HepG2 (cell line): ENCODE results near the gene NUP93. TPM values are rescaled to one million over a fixed set of nuclear protein-coding genes. Genes with fewer than 3 reads are reported as not detected.

ENCODE experiments used
- ATAC-seq: fragments of 200-7000 bp; cut with Tn5 transposase; 3 replicates; pipeline ENCODE4 v1.9.1; 2020; ENCODE audit warnings: mild to moderate bottlenecking, moderate library complexity
- BruUV-seq: library from RNA; stranded (reverse); fragments of 400-500 nt; replicated peaks from 2 replicates; lab custom pipeline; 2021; lab: Mats Ljungman, UMichigan
- CTCF ChIA-PET: fragments of 300-600 bp; formaldehyde crosslinking; extraction: SDS; loops from one replicate; lab custom pipeline; 2021; ENCODE audit warnings: low total read pairs, inconsistent platforms, low intra/inter-chr PET ratio; lab: Yijun Ruan, JAX
- POLR2A ChIA-PET: fragments of 350-600 bp; sonication (Branson Sonifier 250); formaldehyde crosslinking; loops from one replicate; lab custom pipeline; 2020; ENCODE audit warnings: antibody characterized with exemption, inconsistent platforms; lab: Yijun Ruan, JAX
- DNase-seq: peaks from one replicate; pipeline ENCODE4 v3.0.0-alpha.2; 2015; ENCODE audit warnings: low spot score
- FAIRE-seq: peaks from 3 replicates; lab custom pipeline; 2011; peaks lifted over from hg19 to GRCh38; lab: Jason Lieb, UNC
- H2AFZ ChIP-seq: one replicate; pipeline ENCODE4 v1.6.1; 2011; ENCODE audit warnings: low read length, inconsistent platforms
- H3K27ac ChIP-seq: fragments of 300-600 bp; 3 replicates; pipeline ENCODE4 v1.8.0; 2011; ENCODE audit warnings: mixed run types, mild to moderate bottlenecking, mixed read lengths, low read length, inconsistent platforms; ENCODE audit not compliant: insufficient read depth; ENCODE audit errors: extremely low read length
- H3K27me3 ChIP-seq, 2 experiments: fragments of 200-600 bp in 1 of 2; 2 replicates in 1 of 2; 3 replicates in 1 of 2; pipeline versions ENCODE4 v1.6.0 to v1.8.0; 2011; ENCODE audit warnings: low read length in 2 of 2, mild to moderate bottlenecking in 2 of 2, moderate library complexity in 2 of 2, inconsistent platforms in 1 of 2; ENCODE audit not compliant: insufficient read depth in 2 of 2, control insufficient read depth in 1 of 2
- H3K36me3 ChIP-seq, 2 experiments: fragments of 200-600 bp in 1 of 2; replicated peaks in 1 of 2; 2 replicates in 1 of 2; 3 replicates in 1 of 2; pipeline versions ENCODE4 v1.5.1 to v1.8.0; 2011; ENCODE audit warnings: low read length in 2 of 2, inconsistent platforms in 1 of 2; ENCODE audit not compliant: insufficient read depth in 2 of 2, control insufficient read depth in 1 of 2
- H3K4me1 ChIP-seq: 2 replicates; pipeline ENCODE4 v1.5.1; 2012; ENCODE audit warnings: low read length, inconsistent platforms; ENCODE audit not compliant: insufficient read depth
- H3K4me2 ChIP-seq: 2 replicates; pipeline ENCODE4 v1.6.0; 2011; ENCODE audit warnings: low read depth, low read length, inconsistent platforms
- H3K4me3 ChIP-seq, 3 experiments: fragments of 200-600 bp in 1 of 3; sonication (generic), shearing (Covaris generic) in 1 of 3; replicated peaks in 1 of 3; 2 replicates each; pipeline ENCODE4 v1.5.1; 2011 to 2016; ENCODE audit warnings: low read length in 3 of 3, inconsistent platforms in 2 of 3, low read depth in 2 of 3, mild to moderate bottlenecking in 2 of 3, control low read depth in 1 of 3, mixed read lengths in 1 of 3; ENCODE audit not compliant: insufficient read depth in 1 of 3
- H3K79me2 ChIP-seq: one replicate; pipeline ENCODE4 v1.6.1; 2011; ENCODE audit warnings: low read length, inconsistent platforms; ENCODE audit not compliant: insufficient read depth
- H3K9ac ChIP-seq: 2 replicates; pipeline ENCODE4 v1.6.0; 2011; ENCODE audit warnings: mild to moderate bottlenecking, low read depth, low read length, inconsistent platforms; ENCODE audit not compliant: insufficient read depth
- H3K9me3 ChIP-seq: 2 replicates; pipeline ENCODE4 v1.5.1; 2012; ENCODE audit warnings: mild to moderate bottlenecking, low read length
- H4K20me1 ChIP-seq: 2 replicates; pipeline ENCODE4 v1.6.0; 2011; ENCODE audit warnings: inconsistent platforms, mild to moderate bottlenecking, low read length, moderate library complexity; ENCODE audit not compliant: insufficient read depth
- AGO2 ChIP-seq: fragments of 200-400 bp; formaldehyde crosslinking; optimal IDR thresholded peaks from 2 replicates; pipeline ENCODE3; 2017; ENCODE audit warnings: mild to moderate bottlenecking, low read depth, low read length, moderate library complexity
- ATF4 ChIP-seq, 2 experiments: fragments of 450-650 bp in 1 of 2; sonication (generic) in 1 of 2; formaldehyde crosslinking; IDR thresholded peaks; 2 replicates each; pipeline versions ENCODE4 v1.5.0 to v1.8.0; 2020 to 2022; ENCODE audit warnings: mild to moderate bottlenecking in 1 of 2, missing genetic modification reagents in 1 of 2
- CTCF ChIP-seq: sonication (generic); formaldehyde crosslinking; IDR thresholded peaks from 2 replicates; pipeline ENCODE4 v1.5.0; 2020; ENCODE audit warnings: mild to moderate bottlenecking, missing genetic modification reagents, moderate library complexity
- KLF12 ChIP-seq: sonication (generic); formaldehyde crosslinking; IDR thresholded peaks from 2 replicates; pipeline ENCODE4 v1.4.0; 2020; ENCODE audit warnings: missing genetic modification reagents, borderline replicate concordance
- NR2F6 ChIP-seq, 2 experiments: IDR thresholded peaks; 2 replicates each; pipeline ENCODE4 v1.6.1; 2016; ENCODE audit warnings: antibody characterized with exemption in 1 of 2, mild to moderate bottlenecking in 1 of 2
- NRL ChIP-seq: sonication (generic); formaldehyde crosslinking; IDR thresholded peaks from 2 replicates; pipeline ENCODE4 v1.5.0; 2020; ENCODE audit warnings: missing genetic modification reagents, mild to moderate bottlenecking, moderate library complexity, borderline replicate concordance
- SETDB1 ChIP-seq: sonication (generic); formaldehyde crosslinking; IDR thresholded peaks from 2 replicates; pipeline ENCODE4 v1.5.1; 2020; ENCODE audit warnings: missing genetic modification reagents, mild to moderate bottlenecking, borderline replicate concordance
- STAG1 ChIP-seq: sonication (generic); formaldehyde crosslinking; IDR thresholded peaks from 2 replicates; pipeline ENCODE4 v1.4.0; 2020; ENCODE audit warnings: missing genetic modification reagents
- ZKSCAN5 ChIP-seq: sonication (generic); formaldehyde crosslinking; IDR thresholded peaks from 2 replicates; pipeline ENCODE4 v1.5.1; 2020; ENCODE audit warnings: mild to moderate bottlenecking, missing genetic modification reagents
- ZNF274 ChIP-seq: sonication (generic); formaldehyde crosslinking; IDR thresholded peaks from 2 replicates; pipeline ENCODE4 v1.5.1; 2020; ENCODE audit warnings: mild to moderate bottlenecking, missing genetic modification reagents
- ZNF512 ChIP-seq: sonication (generic); formaldehyde crosslinking; IDR thresholded peaks from 2 replicates; pipeline ENCODE4 v1.4.0; 2020; ENCODE audit warnings: mild to moderate bottlenecking, missing genetic modification reagents
- ZNF562 ChIP-seq: sonication (generic); formaldehyde crosslinking; IDR thresholded peaks from 2 replicates; pipeline ENCODE4 v1.8.0; 2022; ENCODE audit warnings: missing genetic modification reagents, borderline replicate concordance
- ZNF687 ChIP-seq: sonication (generic); formaldehyde crosslinking; IDR thresholded peaks from 2 replicates; pipeline ENCODE4 v1.5.1; 2020; ENCODE audit warnings: mild to moderate bottlenecking, missing genetic modification reagents, moderate library complexity
- ZSCAN21 ChIP-seq: sonication (generic); formaldehyde crosslinking; IDR thresholded peaks from 2 replicates; pipeline ENCODE4 v1.8.0; 2022; ENCODE audit warnings: mild to moderate bottlenecking, missing genetic modification reagents, moderate library complexity, borderline replicate concordance
- in situ Hi-C: cut with HindIII; loops from 2 replicates; pipeline ENCODE4 v1.10.0; 2017; ENCODE audit warnings: low pct_unique_long_range_greater_than_20kb; ENCODE audit not compliant: extremely low pct_ligation_motif_present
- intact Hi-C: fragments of 100-400 bp; cut with micrococcal nuclease; formaldehyde crosslinking; loops from one replicate; pipeline ENCODE4 v1.10.0; 2022; ENCODE audit not compliant: unreplicated experiment
- polyA plus RNA-seq, 8 experiments: library from polyadenylated mRNA; depleted of rRNA in 3 of 8; stranded (reverse) in 7 of 8; unstranded in 1 of 8; fragments of >200 nt; fragmentation: Illumina TruSeq in 4 of 8; extraction: Trizol in 4 of 8; gene quantifications; 2 replicates each; pipeline versions ENCODE4 v1.2.1 to v1.2.3, GENCODE V29; 2011 to 2016; ENCODE audit warnings: low read depth in 4 of 8, missing spikeins in 1 of 8, mixed read lengths in 1 of 8; ENCODE audit not compliant: insufficient read depth in 1 of 8
- total RNA-seq, 5 experiments: library from RNA; depleted of rRNA; stranded (reverse); fragments of >200 nt; fragmentation: Illumina TruSeq; extraction: Trizol; gene quantifications; 2 replicates each; pipeline ENCODE4 v1.2.3, GENCODE V29; 2016; ENCODE audit warnings: low read depth in 1 of 5

The NUP93 gene
- total and polyA plus RNA-seq, 2 of the 13 experiments (the other 11 are each of a cell fraction or from before 2014, with no cell fraction given) = 58.5 to 140 TPM

- Histone ChIP-seq H3K27ac (no peak overlapping the region), H3K27me3 (no peaks in the 10 kb centered on the region), H4K20me1 (no peaks in the 10 kb centered on the region), H3K4me3 (no peak overlapping the region), H3K4me1 (peaks cover 53% of the 10 kb centered on the region), H3K9me3 (no peaks in the 10 kb centered on the region), H3K79me2 (no peaks in the 10 kb centered on the region), H2AFZ (no peak overlapping the region), H3K9ac (no peak overlapping the region)
- in situ Hi-C loops (no loop called here), intact Hi-C loops (no loop called here)
- ATAC-seq (no peak; the same call in 2 of the 3 replicates), FAIRE-seq (no peak), DNase-seq (no peak)
- POLR2A ChIA-PET = interaction anchor here (1.2 kb wide), 1 partner anchor 27 kb away, joined by 5 read pairs; no protein-coding TSS in a partner anchor
- BruUV-seq = no TSS peak
- CTCF ChIA-PET = no interaction called here
- TF ChIP-seq SETDB1 (CRISPR knock-in tag) (no peak), ZSCAN21 (no peak), NRL (CRISPR knock-in tag) (no peak), ATF4 (CRISPR knock-in tag; IDR thresholded peaks at IDR 0.05) (no peak), ZNF687 (peak; percentile 11; the same call in 1 of the 2 replicates), CTCF (peak; percentile 55), ZNF562 (CRISPR knock-in tag) (no peak), ZKSCAN5 (no peak), NR2F6 (IDR thresholded peaks at IDR 0.05) (no peak), NR2F6 (CRISPR knock-in tag; IDR thresholded peaks at IDR 0.05) (0 out of 2 replicates have a peak, but pooled peaks have one; percentile 26), STAG1 (CRISPR knock-in tag) (peak; percentile 54), ZNF512 (CRISPR knock-in tag) (no peak), KLF12 (CRISPR knock-in tag) (no peak), AGO2 (no peak), ZNF274 (no peak)
- TF ChIP-seq, all 625 proteins: peak for 4
- Histone ChIP-seq H3K36me3 (peaks cover 10 to 44% of the 10 kb centered on the region in 2 experiments), H3K4me2 (no peak overlapping the region)
Measured at GRCh38 chr16:56842133-56842532, 112.2 kb downstream of the NUP93 start.
